Measurements from ENCODE around the gene COPZ1. TPM values are rescaled to one million over a fixed set of nuclear protein-coding genes. Genes with fewer than 3 reads are reported as not detected.

Gene COPZ1
- total and polyA plus RNA-seq, 9 of the 15 experiments (the other 6 are each of a cell fraction or from before 2014, with no cell fraction given) = 137 to 487 (median 233) TPM

DNA sequence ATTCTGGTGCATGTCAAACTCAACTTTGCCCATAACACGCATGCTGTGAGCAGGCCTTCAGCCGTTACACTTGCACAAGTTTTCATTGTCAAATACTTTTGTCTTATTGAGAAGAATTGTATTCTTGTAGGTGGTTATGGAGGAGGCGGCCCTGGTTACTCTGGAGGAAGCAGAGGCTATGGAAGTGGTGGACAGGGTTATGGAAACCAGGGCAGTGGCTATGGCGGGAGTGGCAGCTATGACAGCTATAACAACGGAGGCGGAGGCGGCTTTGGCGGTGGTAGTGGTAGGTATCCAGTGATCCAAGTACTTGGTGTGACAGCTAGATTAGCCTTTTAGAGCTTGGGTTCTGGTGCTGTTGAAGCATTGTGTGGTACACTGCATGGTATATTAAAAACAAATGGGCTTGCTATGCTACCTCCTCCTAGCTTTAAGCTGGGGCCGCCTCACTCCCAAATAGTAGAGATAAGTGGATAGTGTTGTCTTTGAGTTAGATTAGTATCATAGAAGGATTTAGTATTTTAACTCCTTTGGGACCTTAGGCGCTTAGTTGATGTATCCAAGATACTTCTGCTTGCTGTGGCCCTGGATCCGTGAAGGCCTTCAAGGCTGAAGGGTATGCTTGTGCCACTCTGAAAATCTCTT is 41.9 kb upstream of the COPZ1 start (continued):
- TF ChIP-seq SRSF7 (optimal IDR thresholded peaks at IDR 0.05; ENCODE audit: low read depth, low read length) (no peak), TGIF2 (CRISPR knock-in tag; IDR thresholded peaks at IDR 0.05) (no peak; the same call in 1 of the 2 replicates), RBM22 (IDR thresholded peaks at IDR 0.05; ENCODE audit: low read depth, low read length, poor library complexity, severe bottlenecking) (no peak), PCBP1 (IDR thresholded peaks at IDR 0.05; ENCODE audit: low read depth, low read length, poor library complexity, severe bottlenecking) (no peak), HIVEP1 (CRISPR knock-in tag; IDR thresholded peaks at IDR 0.05) (no peak), TEAD1 (CRISPR knock-in tag; IDR thresholded peaks at IDR 0.05) (no peak), MAFK (IDR thresholded peaks at IDR 0.05; ENCODE audit: low read length) (no peak), PHF21A (IDR thresholded peaks at IDR 0.05; ENCODE audit: borderline replicate concordance, low read depth) (no peak), ZNF830 (CRISPR knock-in tag; IDR thresholded peaks at IDR 0.05) (no peak), SREBF1 (IDR thresholded peaks at IDR 0.05; ENCODE audit: borderline replicate concordance, low read depth, low read length) (no peak), NFYB (IDR thresholded peaks at IDR 0.05; ENCODE audit: extremely low read depth, insufficient read length) (no peak), CEBPG (CRISPR knock-in tag; IDR thresholded peaks at IDR 0.05) (no peak), CEBPG (tag; conservative IDR thresholded peaks at IDR 0.05 in 1 of 2, IDR thresholded peaks at IDR 0.05 in 1 of 2) (no peak), IFI16 (CRISPR knock-in tag; IDR thresholded peaks at IDR 0.05) (no peak), PURB (CRISPR knock-in tag; IDR thresholded peaks at IDR 0.05; ENCODE audit: low read depth) (no peak), SAFB2 (IDR thresholded peaks at IDR 0.05; ENCODE audit: borderline replicate concordance, low read depth, low read length, severe bottlenecking) (no peak), MEF2D (tag; conservative IDR thresholded peaks at IDR 0.05; ENCODE audit: low read depth) (no peak), ZNF696 (CRISPR knock-in tag; conservative IDR thresholded peaks at IDR 0.05) (no peak), ZNF184 (CRISPR knock-in tag; IDR thresholded peaks at IDR 0.05) (no peak), RBM15 (IDR thresholded peaks at IDR 0.05; ENCODE audit: insufficient read depth, low read length) (no peak)
- TF ChIP-seq, protein P1, sequence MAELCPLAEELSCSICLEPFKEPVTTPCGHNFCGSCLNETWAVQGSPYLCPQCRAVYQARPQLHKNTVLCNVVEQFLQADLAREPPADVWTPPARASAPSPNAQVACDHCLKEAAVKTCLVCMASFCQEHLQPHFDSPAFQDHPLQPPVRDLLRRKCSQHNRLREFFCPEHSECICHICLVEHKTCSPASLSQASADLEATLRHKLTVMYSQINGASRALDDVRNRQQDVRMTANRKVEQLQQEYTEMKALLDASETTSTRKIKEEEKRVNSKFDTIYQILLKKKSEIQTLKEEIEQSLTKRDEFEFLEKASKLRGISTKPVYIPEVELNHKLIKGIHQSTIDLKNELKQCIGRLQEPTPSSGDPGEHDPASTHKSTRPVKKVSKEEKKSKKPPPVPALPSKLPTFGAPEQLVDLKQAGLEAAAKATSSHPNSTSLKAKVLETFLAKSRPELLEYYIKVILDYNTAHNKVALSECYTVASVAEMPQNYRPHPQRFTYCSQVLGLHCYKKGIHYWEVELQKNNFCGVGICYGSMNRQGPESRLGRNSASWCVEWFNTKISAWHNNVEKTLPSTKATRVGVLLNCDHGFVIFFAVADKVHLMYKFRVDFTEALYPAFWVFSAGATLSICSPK (IDR thresholded peaks at IDR 0.05; ENCODE audit: borderline replicate concordance) = no peak
- TF ChIP-seq, protein P2, sequence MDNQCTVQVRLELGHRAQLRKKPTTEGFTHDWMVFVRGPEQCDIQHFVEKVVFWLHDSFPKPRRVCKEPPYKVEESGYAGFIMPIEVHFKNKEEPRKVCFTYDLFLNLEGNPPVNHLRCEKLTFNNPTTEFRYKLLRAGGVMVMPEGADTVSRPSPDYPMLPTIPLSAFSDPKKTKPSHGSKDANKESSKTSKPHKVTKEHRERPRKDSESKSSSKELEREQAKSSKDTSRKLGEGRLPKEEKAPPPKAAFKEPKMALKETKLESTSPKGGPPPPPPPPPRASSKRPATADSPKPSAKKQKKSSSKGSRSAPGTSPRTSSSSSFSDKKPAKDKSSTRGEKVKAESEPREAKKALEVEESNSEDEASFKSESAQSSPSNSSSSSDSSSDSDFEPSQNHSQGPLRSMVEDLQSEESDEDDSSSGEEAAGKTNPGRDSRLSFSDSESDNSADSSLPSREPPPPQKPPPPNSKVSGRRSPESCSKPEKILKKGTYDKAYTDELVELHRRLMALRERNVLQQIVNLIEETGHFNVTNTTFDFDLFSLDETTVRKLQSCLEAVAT (IDR thresholded peaks at IDR 0.05) = 0 out of 4 replicates have a peak, but pooled peaks of 1 of the 2 experiments have one; percentile 3
- TF ChIP-seq, protein P3, sequence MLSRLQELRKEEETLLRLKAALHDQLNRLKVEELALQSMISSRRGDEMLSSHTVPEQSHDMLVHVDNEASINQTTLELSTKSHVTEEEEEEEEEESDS (CRISPR knock-in tag; IDR thresholded peaks at IDR 0.05) = no peak
- TF ChIP-seq, protein P4, sequence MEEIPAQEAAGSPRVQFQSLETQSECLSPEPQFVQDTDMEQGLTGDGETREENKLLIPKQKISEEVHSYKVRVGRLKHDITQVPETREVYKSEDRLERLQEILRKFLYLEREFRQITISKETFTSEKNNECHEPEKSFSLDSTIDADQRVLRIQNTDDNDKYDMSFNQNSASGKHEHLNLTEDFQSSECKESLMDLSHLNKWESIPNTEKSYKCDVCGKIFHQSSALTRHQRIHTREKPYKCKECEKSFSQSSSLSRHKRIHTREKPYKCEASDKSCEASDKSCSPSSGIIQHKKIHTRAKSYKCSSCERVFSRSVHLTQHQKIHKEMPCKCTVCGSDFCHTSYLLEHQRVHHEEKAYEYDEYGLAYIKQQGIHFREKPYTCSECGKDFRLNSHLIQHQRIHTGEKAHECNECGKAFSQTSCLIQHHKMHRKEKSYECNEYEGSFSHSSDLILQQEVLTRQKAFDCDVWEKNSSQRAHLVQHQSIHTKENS (CRISPR knock-in tag; IDR thresholded peaks at IDR 0.05) = no peak
